SKM-1 (cell line): ENCODE measurements around the gene COPS2.
"Not testable (repeated sequence)": the region's sequence is repeated elsewhere in the genome, so short reads cannot be mapped to it uniquely, and the experiment has no call there.

Source experiments
- DNase-seq: peaks from one replicate; lab custom pipeline; 2025; ENCODE audit not compliant: unreplicated experiment; lab: John Stamatoyannopoulos, UW

Gene COPS2

GRCh38 chr15:49155110-49155833, at the start of gene COPS2:
Gene COPS2, minus strand, starts transcription at chr15:49155599. Its CDS starts 21 bp downstream, at chr15:49155578.
- peak; percentile 98 for DNase-seq

DNA sequence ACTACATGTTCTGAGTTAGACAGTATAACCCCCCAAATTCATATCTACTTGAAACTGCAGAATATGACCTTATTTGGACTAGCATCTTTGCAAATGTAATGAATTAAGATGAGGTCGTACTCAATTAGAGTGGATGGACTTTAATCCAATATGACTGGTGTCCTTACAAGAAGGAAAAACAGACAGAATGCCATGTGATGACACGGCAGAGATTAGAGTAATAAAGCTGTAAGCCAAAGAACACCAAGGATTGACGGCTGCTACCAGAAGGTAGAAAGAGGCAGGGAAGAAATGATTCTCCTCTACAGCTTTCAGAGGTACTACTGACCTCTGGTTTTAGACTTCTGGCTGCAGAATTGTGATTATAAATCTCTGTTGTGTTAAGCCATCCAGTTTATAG, 44.9 kb upstream of the COPS2 start:
- no peak for DNase-seq

DNA sequence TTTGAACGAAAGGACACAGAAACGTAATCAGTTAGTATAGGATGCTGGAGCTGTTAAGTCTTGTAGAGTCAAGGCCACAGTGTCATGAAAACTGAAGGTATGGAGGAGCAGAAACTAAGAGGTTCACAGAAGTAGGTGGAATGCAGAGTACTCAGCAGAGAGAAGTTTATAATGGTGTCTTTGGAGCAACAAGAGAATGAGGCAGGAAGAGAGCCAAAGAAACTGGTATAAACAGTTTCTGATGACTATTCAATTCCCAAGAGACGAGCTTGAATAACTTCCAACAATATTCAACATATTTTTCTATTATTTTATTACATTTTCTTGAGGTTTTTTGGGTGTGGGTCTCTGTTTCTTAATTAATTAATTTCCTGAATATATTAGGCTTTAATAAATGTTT, 44.3 kb upstream of the COPS2 start:
- no peak for DNase-seq

DNA sequence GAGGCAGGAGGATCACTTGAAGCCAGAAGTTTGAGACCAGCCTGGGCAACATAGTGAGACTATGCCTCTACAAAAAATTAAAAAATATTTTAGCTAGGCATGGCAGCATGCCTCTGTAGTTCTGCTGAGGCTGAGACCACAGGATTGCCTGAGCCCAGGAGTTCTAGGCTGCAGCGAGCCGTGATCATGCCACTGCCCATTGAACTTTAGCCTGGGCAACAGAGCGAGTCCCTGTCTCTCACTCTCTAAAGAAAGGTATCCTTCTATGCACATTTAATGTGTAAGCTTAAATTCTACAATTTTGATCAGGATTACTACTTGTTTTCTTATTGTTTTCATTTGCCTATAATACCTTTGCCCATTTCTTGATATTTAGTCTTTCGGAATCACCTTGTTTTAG, 41.5 kb upstream of the COPS2 start:
- no peak for DNase-seq

DNA sequence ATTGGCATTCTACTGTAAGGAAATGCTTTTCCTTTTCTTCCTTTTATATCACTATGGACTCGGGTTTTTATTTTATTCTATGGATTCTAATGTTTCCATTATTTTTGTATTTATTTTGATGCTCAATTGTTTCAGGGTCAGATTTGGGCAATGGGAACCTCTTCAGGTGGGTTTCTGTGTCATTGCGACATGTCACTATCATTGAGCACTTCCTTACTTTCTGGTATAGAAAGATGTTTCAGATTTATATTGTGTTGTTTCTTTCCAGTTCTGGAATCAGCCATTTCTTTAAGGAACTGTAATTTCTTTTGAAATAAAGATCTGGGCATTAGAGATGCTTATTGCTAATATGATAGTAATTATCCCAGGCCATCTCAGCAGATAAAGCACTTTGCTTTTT, 36.5 kb upstream of the COPS2 start:
- no peak for DNase-seq

- DNase-seq: peak; percentile 47
Observed at GRCh38 chr15:49190586-49190985, 35.2 kb upstream of the COPS2 start.

DNA sequence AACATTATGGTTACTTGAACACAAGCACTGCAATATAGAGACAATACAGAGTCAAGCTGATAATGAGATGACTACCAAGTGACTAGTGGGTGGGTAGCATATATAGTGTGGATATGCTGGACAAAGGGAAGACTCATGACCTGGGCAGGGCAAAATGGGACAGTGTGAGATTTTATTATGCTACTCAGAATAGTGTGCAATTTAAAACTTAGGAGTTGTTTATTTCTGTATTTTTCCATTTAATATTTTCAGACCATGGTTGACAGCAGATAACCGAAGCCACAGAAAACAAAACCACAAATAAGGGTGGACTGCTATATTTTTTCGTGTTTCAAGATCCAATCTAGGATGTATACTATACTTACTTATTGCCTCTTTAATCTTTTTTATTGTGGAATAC, 34.2 kb upstream of the COPS2 start:
- DNase-seq: no peak

DNA sequence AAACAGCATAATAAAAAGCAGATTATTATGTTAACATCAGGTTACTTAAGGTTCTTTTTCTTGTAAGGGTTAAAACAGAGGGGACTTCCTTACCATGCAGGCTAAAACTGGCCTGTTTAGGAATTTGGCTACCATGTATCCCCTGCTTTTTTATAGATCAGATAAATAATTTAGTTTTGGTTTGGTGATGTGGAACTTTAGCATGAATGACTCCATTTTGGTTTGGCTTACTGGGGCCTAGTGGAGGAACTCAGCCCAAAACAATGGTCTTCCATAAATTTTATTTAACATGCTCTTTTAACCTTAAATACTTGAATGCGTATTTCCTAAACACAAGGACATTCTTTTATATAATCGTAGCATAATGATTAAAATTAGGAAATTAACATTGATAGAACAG, 33.5 kb upstream of the COPS2 start:
- no peak for DNase-seq

GRCh38 chr15:49187549-49188245, 32.3 kb upstream of the COPS2 start:
- no peak for DNase-seq

GRCh38 chr15:49185473-49185872, 30.1 kb upstream of the COPS2 start:
- no peak for DNase-seq

- DNase-seq: not testable (repeated sequence)
Observed at GRCh38 chr15:49183741-49184140, 28.3 kb upstream of the COPS2 start.

DNA sequence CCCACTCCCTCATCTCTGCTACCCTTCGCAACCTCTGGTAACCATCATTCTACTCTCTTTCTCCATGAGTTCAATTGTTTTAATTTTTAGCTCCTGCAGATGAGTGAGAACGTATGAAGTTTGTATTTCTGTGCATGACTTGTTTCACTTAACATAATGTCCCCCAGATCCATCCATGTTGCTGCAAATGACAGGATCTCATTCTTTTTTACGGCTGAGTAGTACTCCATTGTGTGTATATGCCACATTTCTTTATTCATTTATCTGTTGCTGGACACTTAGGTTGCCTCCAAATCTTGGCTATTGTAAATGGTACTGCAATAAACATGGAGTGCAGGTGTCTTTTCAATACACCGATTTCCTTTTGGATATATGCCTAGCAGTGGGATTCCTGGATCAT, 26.7 kb upstream of the COPS2 start:
- no peak for DNase-seq

DNA sequence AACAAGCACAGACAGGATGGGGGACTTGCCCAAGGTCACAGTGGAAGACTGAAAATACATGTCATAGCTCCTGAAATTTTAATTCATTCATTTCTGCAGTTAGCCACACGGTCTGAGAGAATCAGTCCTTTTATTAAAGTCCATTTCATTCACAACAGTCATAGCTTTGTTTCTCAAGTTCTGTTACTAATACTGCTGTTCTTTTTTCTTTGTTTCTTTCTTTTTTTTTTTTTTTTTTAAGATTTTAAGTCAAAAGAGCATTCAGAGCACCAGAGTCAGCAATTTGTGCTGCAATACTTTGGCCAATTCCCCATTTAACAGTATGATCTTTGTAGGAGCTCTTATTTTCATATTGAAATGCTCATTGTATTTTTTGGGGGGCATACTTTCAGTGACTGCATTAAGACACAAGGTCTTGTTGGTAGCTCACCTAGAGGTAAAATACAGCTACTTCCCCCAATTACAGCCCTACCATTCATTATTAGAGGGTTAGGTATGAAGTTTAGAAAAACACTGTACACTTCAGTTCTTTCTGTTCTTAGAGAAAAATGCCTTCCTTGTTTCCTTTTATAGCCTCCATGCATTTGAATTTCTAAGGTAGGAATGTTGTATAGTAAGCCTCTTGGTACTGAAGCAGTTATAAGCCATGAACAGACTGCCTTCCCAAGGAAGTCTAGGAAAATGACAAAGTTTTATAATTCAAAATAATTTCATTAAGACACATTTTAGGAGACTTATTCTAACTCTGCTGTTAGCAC, 24.2 kb upstream of the COPS2 start:
- DNase-seq: no peak

DNA sequence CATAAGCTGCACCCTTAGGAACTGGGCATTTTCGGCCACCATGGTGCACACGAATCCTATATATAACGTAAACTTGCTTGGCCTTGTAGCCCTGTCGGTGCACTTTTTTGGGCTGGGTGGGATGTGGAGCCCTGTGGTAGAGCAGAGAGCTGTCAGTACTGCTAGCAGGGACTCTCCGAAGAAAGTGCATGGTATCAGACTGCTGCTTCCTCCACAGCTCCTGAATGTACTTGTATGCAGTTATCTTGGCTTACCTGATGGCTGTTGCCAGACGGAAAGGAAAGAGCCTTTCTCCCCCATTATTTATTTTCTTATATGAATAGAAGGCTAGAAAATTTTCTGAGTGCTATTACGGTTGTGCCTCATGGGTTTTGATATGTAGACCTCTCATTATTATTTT, 23.1 kb upstream of the COPS2 start:
- DNase-seq: no peak

- not testable (repeated sequence) for DNase-seq
Observed at GRCh38 chr15:49175582-49176397, 20.4 kb upstream of the COPS2 start.

GRCh38 chr15:49174902-49175301, 19.5 kb upstream of the COPS2 start:
- DNase-seq: no peak

DNA sequence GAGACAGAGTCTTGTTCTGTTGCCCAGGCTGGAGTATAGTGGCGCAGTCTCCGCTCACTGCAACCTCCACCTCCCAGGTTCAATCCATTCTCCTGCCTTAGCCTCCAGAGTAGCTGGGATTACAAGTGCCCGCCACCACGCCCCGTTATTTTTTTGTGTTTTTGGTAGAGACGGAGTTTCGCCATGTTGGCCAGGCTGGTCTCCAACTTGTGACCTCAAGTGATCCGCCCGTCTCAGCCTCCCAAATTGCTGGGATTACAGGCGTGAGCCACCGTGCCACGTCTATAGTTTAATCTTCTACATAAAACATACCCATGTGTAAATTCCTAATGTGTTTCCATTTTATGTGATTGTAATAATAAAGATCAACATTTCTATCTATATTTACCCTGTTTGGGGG, 16.4 kb upstream of the COPS2 start:
- DNase-seq: no peak

- peak; percentile 80 for DNase-seq
Observed at GRCh38 chr15:49169880-49170597, 14.6 kb upstream of the COPS2 start, which contains the start of gene GALK2. Gene GALK2, plus strand, starts transcription at chr15:49170247. Its CDS starts 76 bp downstream, at chr15:49170323.

DNA sequence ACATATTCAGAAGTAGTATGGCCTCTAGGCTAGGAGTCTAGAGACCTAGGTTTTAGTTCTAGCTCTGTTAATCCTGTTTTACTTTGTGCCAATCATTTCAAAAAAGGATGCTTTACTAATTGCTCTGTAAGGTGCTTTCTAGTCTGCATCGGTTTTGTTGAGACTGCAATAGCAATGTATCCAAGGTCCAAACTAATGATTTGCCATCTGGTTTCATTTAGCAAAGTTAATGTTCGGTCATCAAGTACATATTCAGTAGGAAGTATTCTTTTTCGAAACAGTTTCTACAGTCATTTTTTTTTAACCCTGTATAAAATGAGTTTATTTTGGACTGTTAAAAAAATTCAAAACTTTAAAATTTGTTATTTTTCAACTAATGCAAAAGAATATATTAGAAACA, 12.6 kb upstream of the COPS2 start:
- no peak for DNase-seq

DNA sequence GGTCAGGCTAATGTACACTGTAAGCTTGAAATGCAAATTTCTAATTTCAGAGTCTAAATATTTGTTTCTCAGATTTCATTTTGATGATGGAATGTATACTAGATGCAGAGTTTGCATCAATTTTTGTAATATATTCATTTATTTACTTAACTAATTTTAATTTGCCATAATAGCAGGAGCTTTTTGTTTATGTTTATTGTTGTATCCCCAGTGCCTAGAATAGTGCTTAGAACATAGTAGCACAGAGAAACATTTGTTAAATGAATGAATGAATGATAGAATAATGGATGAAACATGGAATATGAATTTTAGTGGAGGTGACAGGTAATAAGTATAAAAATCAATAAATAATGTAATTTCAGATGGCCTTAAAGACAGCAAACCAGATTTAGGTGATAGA, 9.5 kb upstream of the COPS2 start:
- DNase-seq: no peak
